PC-9 (cell line): ENCODE data around the gene ESR2. TPM values are rescaled to one million over a fixed set of nuclear protein-coding genes. Genes with fewer than 3 reads are reported as not detected.

Source experiments
- BruUV-seq: library from RNA; stranded (reverse); fragments of 400-500 nt; replicated peaks from 2 replicates; lab custom pipeline; 2021; lab: Mats Ljungman, UMichigan
- CTCF ChIA-PET: fragments of 300-600 bp; sonication (Branson Sonifier 250); formaldehyde crosslinking; loops from one replicate; lab custom pipeline; 2022; ENCODE audit warnings: antibody characterized with exemption; lab: Charles Lee
- POLR2A ChIA-PET: fragments of 300-600 bp; sonication (Branson Sonifier 250); formaldehyde crosslinking; loops from one replicate; lab custom pipeline; 2022; ENCODE audit warnings: antibody characterized with exemption; ENCODE audit not compliant: unreplicated experiment; lab: Charles Lee
- DNase-seq, 2 experiments: peaks; one replicate each; pipeline versions ENCODE4 v3.0.0 to v3.0.0-alpha.2; 2015 to 2022; ENCODE audit warnings: mixed read lengths in 1 of 2
- H2AFZ ChIP-seq: fragments of 200-600 bp; sonication (generic); 2 replicates; pipeline ENCODE4 v1.8.1; 2017; ENCODE audit warnings: antibody characterized with exemption
- H3F3A ChIP-seq: fragments of 200-600 bp; sonication (generic); 2 replicates; pipeline ENCODE4 v1.8.1; 2017; ENCODE audit warnings: antibody characterized with exemption, mild to moderate bottlenecking, low read depth; ENCODE audit not compliant: insufficient read depth
- H3K27ac ChIP-seq: fragments of 200-600 bp; sonication (generic); 2 replicates; pipeline ENCODE4 v1.6.1; 2016; ENCODE audit warnings: mixed run types
- H3K27me3 ChIP-seq: fragments of 200-600 bp; sonication (generic); 2 replicates; pipeline ENCODE4 v1.6.1; 2016; ENCODE audit warnings: low read depth, mixed run types; ENCODE audit not compliant: insufficient read depth
- H3K36me3 ChIP-seq: fragments of 200-600 bp; sonication (generic); 2 replicates; pipeline ENCODE4 v1.6.1; 2016; ENCODE audit warnings: low read depth, mixed run types
- H3K4me1 ChIP-seq: fragments of 200-600 bp; sonication (generic); replicated peaks from 2 replicates; pipeline ENCODE4 v1.6.1; 2016; ENCODE audit warnings: mixed run types; ENCODE audit not compliant: insufficient read depth
- H3K4me2 ChIP-seq: fragments of 200-600 bp; sonication (generic); 2 replicates; pipeline ENCODE4 v1.6.1; 2017; ENCODE audit warnings: mixed run types
- H3K4me3 ChIP-seq: fragments of 200-600 bp; sonication (generic); 2 replicates; pipeline ENCODE4 v1.6.1; 2016; ENCODE audit warnings: mixed run types
- H3K79me2 ChIP-seq: fragments of 200-600 bp; sonication (generic); 2 replicates; pipeline ENCODE4 v1.6.1; 2017; ENCODE audit warnings: low read depth, mixed run types
- H3K9me2 ChIP-seq: fragments of 200-600 bp; sonication (generic); 2 replicates; pipeline ENCODE4 v1.8.1; 2017; ENCODE audit warnings: mild to moderate bottlenecking; ENCODE audit not compliant: insufficient read depth
- H3K9me3 ChIP-seq: fragments of 200-600 bp; sonication (generic); 2 replicates; pipeline ENCODE4 v1.8.1; 2016; ENCODE audit warnings: low read depth; ENCODE audit not compliant: insufficient read depth
- H4K20me1 ChIP-seq: fragments of 200-600 bp; sonication (generic); 2 replicates; pipeline ENCODE4 v1.8.1; 2017; ENCODE audit not compliant: insufficient read depth
- EZH2 ChIP-seq: fragments of 200-600 bp; sonication (generic); IDR thresholded peaks from 2 replicates; pipeline ENCODE4 v1.8.0; 2017; ENCODE audit warnings: antibody characterized with exemption, low read depth
- intact Hi-C: fragments of 100-400 bp; cut with micrococcal nuclease; formaldehyde crosslinking; loops from one replicate; pipeline ENCODE4 v1.10.0; 2022; ENCODE audit not compliant: unreplicated experiment
- total RNA-seq: library from RNA; stranded (reverse); gene quantifications from 2 replicates; pipeline ENCODE4 v1.2.3, GENCODE V29; 2021
- TF ChIP-seq, protein P1 (sequence below): fragments of 200-600 bp; sonication (generic); conservative IDR thresholded peaks from 2 replicates; pipeline ENCODE4 v1.6.1; 2017; ENCODE audit warnings: mixed run types, antibody characterized with exemption, mild to moderate bottlenecking, moderate library complexity

The ESR2 gene
- total RNA-seq, 1 experiment from 2014 or later, result 0.20 TPM

DNA sequence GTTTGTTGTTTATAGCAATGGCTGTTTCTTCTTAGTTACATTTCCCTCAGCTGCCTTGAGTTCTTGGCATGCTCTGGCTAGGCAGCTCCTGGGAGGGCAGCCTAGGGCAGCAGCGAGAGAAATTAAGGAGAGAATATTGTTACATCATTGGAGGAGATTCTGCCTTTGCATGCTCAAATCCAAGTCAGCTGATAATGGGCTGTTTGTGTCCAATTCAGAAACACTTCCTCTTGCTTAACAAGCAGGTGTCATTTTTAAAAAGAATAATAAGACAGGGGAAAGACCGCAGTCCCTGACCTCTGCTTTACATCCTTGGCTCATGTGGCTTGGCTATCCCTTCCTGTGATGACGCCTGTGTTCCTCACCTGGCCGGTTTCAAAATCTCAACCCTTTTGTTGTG is 76.9 kb downstream of the ESR2 start:
- Histone ChIP-seq H4K20me1 (no peaks in the 10 kb centered on the region), H3K79me2 (no peaks in the 10 kb centered on the region), H3K9me3 (no peaks in the 10 kb centered on the region), H3K36me3 (no peaks in the 10 kb centered on the region), H3F3A (no peaks in the 10 kb centered on the region), H3K9me2 (no peaks in the 10 kb centered on the region), H3K4me2 (no peak overlapping the region), H3K27me3 (no peaks in the 10 kb centered on the region), H3K4me1 (no peaks in the 10 kb centered on the region), H2AFZ (no peak overlapping the region), H3K27ac (no peak overlapping the region), H3K4me3 (no peak overlapping the region)
- intact Hi-C loops, result no loop called here
- ChIA-PET POLR2A (no interaction called here), CTCF (no interaction called here)
- DNase-seq, result no peak
- TF ChIP-seq EZH2, result no peak
- TF ChIP-seq, protein P1, sequence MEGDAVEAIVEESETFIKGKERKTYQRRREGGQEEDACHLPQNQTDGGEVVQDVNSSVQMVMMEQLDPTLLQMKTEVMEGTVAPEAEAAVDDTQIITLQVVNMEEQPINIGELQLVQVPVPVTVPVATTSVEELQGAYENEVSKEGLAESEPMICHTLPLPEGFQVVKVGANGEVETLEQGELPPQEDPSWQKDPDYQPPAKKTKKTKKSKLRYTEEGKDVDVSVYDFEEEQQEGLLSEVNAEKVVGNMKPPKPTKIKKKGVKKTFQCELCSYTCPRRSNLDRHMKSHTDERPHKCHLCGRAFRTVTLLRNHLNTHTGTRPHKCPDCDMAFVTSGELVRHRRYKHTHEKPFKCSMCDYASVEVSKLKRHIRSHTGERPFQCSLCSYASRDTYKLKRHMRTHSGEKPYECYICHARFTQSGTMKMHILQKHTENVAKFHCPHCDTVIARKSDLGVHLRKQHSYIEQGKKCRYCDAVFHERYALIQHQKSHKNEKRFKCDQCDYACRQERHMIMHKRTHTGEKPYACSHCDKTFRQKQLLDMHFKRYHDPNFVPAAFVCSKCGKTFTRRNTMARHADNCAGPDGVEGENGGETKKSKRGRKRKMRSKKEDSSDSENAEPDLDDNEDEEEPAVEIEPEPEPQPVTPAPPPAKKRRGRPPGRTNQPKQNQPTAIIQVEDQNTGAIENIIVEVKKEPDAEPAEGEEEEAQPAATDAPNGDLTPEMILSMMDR, result no peak
- BruUV-seq, result no TSS peak

DNA sequence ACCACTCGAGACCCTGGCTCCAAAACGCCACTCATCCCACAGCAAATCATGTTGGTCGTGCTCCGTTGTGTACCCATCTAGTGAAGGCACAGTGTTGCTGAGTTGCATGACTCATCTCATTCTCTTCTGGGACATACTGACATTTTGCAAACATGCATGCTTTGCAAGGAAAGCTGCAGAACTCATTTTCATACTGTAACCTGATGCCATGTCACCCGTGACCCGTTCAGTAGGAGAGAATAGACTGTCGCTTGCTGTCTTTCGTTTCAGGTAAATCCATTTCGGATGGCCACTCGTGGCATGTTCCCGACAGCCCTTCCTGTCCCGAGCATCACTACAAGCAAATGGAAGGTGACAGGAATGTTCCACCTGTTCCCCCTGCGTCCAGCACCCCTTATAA is 78.2 kb downstream of the ESR2 start:
- no peaks in the 10 kb centered on the region for H3K27me3 ChIP-seq
- H3K79me2 ChIP-seq, result no peaks in the 10 kb centered on the region
- H3K4me2 ChIP-seq, result no peak overlapping the region
- DNase-seq, result no peak
- H3K27ac ChIP-seq, result no peak overlapping the region
- H3K36me3 ChIP-seq, result no peaks in the 10 kb centered on the region
- BruUV-seq, result no TSS peak
- no peaks in the 10 kb centered on the region for H3F3A ChIP-seq
- no peaks in the 10 kb centered on the region for H3K4me1 ChIP-seq
- no peaks in the 10 kb centered on the region for H4K20me1 ChIP-seq
- H2AFZ ChIP-seq, result no peak overlapping the region
- H3K9me2 ChIP-seq, result no peaks in the 10 kb centered on the region
- ChIA-PET POLR2A (no interaction called here), CTCF (no interaction called here)
- intact Hi-C loops, result no loop called here
- TF ChIP-seq EZH2, result no peak
- TF ChIP-seq, protein P1, result no peak
- no peaks in the 10 kb centered on the region for H3K9me3 ChIP-seq
- H3K4me3 ChIP-seq, result no peak overlapping the region

DNA sequence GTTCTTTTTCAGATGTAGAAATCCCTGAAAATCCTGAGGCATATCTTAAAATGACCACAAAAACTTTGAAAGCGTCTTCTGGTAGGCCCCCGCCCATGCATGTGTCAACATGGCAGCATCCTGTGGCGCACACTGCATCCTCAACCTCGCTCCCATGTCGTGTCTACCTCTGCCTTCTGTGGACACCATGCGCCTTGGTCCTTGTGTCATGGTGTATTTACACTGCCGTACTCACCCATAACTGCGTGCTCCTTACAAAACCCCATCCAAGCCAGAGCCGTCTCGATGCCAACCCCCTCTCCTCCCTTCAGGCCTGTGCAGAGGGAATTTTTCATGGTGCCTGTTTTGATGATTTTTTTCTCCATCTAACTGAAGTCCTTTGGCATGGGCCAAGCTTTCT is 78.9 kb downstream of the ESR2 start:
- CTCF ChIA-PET, result no interaction called here
- no peak for DNase-seq
- Histone ChIP-seq H3K27ac (no peak overlapping the region), H3K27me3 (no peaks in the 10 kb centered on the region), H4K20me1 (no peaks in the 10 kb centered on the region), H3K4me3 (no peak overlapping the region), H3K79me2 (no peaks in the 10 kb centered on the region), H2AFZ (no peak overlapping the region), H3K36me3 (no peaks in the 10 kb centered on the region), H3F3A (no peaks in the 10 kb centered on the region), H3K9me2 (no peaks in the 10 kb centered on the region), H3K4me2 (no peak overlapping the region), H3K4me1 (no peaks in the 10 kb centered on the region), H3K9me3 (no peaks in the 10 kb centered on the region)
- no peak for TF ChIP-seq EZH2
- TF ChIP-seq, protein P1, result no peak
- no TSS peak for BruUV-seq
- intact Hi-C loops, result no loop called here
- POLR2A ChIA-PET, result no interaction called here
